ENCODE measurements around the gene NUTM1.

Gene NUTM1

GRCh38 chr15:34301058-34301457 is 42.1 kb upstream of the NUTM1 start:
- no peaks in the 10 kb centered on the region for H3K4me1 ChIP-seq (ENCODE audit: control insufficient read depth, insufficient read depth, low read length)
- no peaks in the 10 kb centered on the region for H3K9me3 ChIP-seq (ENCODE audit: control insufficient read depth, insufficient read depth, low read depth, low read length)
- POLR2A ChIA-PET = no interaction called here
- CTCF ChIA-PET = no interaction called here
- TF ChIP-seq, protein P1, sequence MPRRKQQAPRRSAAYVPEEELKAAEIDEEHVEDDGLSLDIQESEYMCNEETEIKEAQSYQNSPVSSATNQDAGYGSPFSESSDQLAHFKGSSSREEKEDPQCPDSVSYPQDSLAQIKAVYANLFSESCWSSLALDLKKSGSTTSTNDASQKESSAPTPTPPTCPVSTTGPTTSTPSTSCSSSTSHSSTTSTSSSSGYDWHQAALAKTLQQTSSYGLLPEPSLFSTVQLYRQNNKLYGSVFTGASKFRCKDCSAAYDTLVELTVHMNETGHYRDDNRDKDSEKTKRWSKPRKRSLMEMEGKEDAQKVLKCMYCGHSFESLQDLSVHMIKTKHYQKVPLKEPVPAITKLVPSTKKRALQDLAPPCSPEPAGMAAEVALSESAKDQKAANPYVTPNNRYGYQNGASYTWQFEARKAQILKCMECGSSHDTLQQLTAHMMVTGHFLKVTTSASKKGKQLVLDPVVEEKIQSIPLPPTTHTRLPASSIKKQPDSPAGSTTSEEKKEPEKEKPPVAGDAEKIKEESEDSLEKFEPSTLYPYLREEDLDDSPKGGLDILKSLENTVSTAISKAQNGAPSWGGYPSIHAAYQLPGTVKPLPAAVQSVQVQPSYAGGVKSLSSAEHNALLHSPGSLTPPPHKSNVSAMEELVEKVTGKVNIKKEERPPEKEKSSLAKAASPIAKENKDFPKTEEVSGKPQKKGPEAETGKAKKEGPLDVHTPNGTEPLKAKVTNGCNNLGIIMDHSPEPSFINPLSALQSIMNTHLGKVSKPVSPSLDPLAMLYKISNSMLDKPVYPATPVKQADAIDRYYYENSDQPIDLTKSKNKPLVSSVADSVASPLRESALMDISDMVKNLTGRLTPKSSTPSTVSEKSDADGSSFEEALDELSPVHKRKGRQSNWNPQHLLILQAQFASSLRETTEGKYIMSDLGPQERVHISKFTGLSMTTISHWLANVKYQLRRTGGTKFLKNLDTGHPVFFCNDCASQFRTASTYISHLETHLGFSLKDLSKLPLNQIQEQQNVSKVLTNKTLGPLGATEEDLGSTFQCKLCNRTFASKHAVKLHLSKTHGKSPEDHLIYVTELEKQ (tag by site-specific recombination; IDR thresholded peaks at IDR 0.05; ENCODE audit: borderline replicate concordance) = no peak
- no peak for TF ChIP-seq GLI2 (tag by site-specific recombination; IDR thresholded peaks at IDR 0.05; ENCODE audit: borderline replicate concordance, low read depth)
- no peak for TF ChIP-seq OSR2 (tag by site-specific recombination; IDR thresholded peaks at IDR 0.05)
- TF ChIP-seq, protein P2, sequence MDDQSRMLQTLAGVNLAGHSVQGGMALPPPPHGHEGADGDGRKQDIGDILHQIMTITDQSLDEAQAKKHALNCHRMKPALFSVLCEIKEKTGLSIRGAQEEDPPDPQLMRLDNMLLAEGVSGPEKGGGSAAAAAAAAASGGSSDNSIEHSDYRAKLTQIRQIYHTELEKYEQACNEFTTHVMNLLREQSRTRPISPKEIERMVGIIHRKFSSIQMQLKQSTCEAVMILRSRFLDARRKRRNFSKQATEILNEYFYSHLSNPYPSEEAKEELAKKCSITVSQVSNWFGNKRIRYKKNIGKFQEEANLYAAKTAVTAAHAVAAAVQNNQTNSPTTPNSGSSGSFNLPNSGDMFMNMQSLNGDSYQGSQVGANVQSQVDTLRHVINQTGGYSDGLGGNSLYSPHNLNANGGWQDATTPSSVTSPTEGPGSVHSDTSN (CRISPR knock-in tag; IDR thresholded peaks at IDR 0.05) = no peak
- no peak for TF ChIP-seq ZNF248 (tag by site-specific recombination; IDR thresholded peaks at IDR 0.05)
- TF ChIP-seq ZNF530 (tag by site-specific recombination; IDR thresholded peaks at IDR 0.05; ENCODE audit: low read depth) = no peak
- no peak for TF ChIP-seq ZNF549 (tag by site-specific recombination; IDR thresholded peaks at IDR 0.05)
- TF ChIP-seq SP3 (tag by site-specific recombination; IDR thresholded peaks at IDR 0.05) = no peak
- TF ChIP-seq ZNF529 (tag by site-specific recombination; IDR thresholded peaks at IDR 0.05; ENCODE audit: insufficient replicate concordance) = no peak
- TF ChIP-seq, protein P3, sequence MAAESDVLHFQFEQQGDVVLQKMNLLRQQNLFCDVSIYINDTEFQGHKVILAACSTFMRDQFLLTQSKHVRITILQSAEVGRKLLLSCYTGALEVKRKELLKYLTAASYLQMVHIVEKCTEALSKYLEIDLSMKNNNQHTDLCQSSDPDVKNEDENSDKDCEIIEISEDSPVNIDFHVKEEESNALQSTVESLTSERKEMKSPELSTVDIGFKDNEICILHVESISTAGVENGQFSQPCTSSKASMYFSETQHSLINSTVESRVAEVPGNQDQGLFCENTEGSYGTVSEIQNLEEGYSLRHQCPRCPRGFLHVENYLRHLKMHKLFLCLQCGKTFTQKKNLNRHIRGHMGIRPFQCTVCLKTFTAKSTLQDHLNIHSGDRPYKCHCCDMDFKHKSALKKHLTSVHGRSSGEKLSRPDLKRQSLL (tag by site-specific recombination; IDR thresholded peaks at IDR 0.05) = no peak
- TF ChIP-seq, protein P4, sequence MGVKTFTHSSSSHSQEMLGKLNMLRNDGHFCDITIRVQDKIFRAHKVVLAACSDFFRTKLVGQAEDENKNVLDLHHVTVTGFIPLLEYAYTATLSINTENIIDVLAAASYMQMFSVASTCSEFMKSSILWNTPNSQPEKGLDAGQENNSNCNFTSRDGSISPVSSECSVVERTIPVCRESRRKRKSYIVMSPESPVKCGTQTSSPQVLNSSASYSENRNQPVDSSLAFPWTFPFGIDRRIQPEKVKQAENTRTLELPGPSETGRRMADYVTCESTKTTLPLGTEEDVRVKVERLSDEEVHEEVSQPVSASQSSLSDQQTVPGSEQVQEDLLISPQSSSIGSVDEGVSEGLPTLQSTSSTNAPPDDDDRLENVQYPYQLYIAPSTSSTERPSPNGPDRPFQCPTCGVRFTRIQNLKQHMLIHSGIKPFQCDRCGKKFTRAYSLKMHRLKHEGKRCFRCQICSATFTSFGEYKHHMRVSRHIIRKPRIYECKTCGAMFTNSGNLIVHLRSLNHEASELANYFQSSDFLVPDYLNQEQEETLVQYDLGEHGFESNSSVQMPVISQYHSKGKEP (tag by site-specific recombination; IDR thresholded peaks at IDR 0.05) = no peak
- TF ChIP-seq ZNF830 (tag by site-specific recombination; IDR thresholded peaks at IDR 0.05; ENCODE audit: low read depth) = no peak
- no peak for TF ChIP-seq SETDB1 (IDR thresholded peaks at IDR 0.05; ENCODE audit: insufficient read length, low read length)
- no peak for TF ChIP-seq ZNF660 (tag by site-specific recombination; IDR thresholded peaks at IDR 0.05)
- no peak for TF ChIP-seq ZNF654 (tag by site-specific recombination; IDR thresholded peaks at IDR 0.05; ENCODE audit: low read depth)
- TF ChIP-seq ZNF580 (tag by site-specific recombination; IDR thresholded peaks at IDR 0.05) = no peak
- no peak overlapping the region for H3K4me3 ChIP-seq (ENCODE audit: low read depth, low read length)
- no peak overlapping the region for H3K27ac ChIP-seq (ENCODE audit: extremely low read depth, low read depth, low read length)
- no peaks in the 10 kb centered on the region for H3K36me3 ChIP-seq (ENCODE audit: control insufficient read depth in 2 of 2, insufficient read depth in 1 of 2, low read length in 2 of 2)

DNA sequence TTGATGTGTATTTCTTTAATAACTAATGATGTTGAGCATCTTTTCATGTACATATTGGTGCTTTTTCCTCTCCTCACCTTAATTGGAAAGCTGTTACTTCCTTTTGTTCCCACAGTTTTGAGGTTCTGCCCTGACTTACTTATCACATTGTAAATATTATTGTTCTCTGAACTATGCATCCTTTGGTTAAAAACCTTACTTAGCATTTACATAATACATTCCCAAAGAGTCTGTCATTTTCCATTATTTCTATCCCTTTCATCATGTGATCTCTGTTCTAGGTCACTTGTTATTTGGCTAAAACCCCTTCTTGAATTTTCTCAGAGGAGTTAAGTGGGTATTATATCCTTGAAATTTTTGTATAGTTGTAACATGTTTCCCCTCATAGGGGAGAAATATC is 38.5 kb upstream of the NUTM1 start:
- H3K9me3 ChIP-seq (ENCODE audit: control insufficient read depth, insufficient read depth, low read depth, low read length) = no peaks in the 10 kb centered on the region
- H3K36me3 ChIP-seq (ENCODE audit: control insufficient read depth in 2 of 2, insufficient read depth in 1 of 2, low read length in 2 of 2) = no peaks in the 10 kb centered on the region; a peak in 1 of 3 replicates
- POLR2A ChIA-PET = no interaction called here
- H3K4me3 ChIP-seq (ENCODE audit: low read depth, low read length) = no peak overlapping the region
- H3K4me1 ChIP-seq (ENCODE audit: control insufficient read depth, insufficient read depth, low read length) = no peaks in the 10 kb centered on the region
- CTCF ChIA-PET = no interaction called here
- no peak overlapping the region for H3K27ac ChIP-seq (ENCODE audit: extremely low read depth, low read depth, low read length)
- TF ChIP-seq ZNF76 (tag by site-specific recombination; IDR thresholded peaks at IDR 0.05; ENCODE audit: borderline replicate concordance, low read depth) (no peak), ZNF394 (tag by site-specific recombination; IDR thresholded peaks at IDR 0.05; ENCODE audit: borderline replicate concordance) (no peak), SP7 (tag by site-specific recombination; IDR thresholded peaks at IDR 0.05) (no peak), ZNF274 (IDR thresholded peaks at IDR 0.05; ENCODE audit: low read length) (no peak), ZNF274 (tag by site-specific recombination; IDR thresholded peaks at IDR 0.05; ENCODE audit: borderline replicate concordance) (no peak), ZNF121 (tag by site-specific recombination; IDR thresholded peaks at IDR 0.05) (no peak), ZNF175 (tag by site-specific recombination; IDR thresholded peaks at IDR 0.05) (no peak), ZNF426 (tag by site-specific recombination; IDR thresholded peaks at IDR 0.05) (no peak)
- TF ChIP-seq, protein P5, sequence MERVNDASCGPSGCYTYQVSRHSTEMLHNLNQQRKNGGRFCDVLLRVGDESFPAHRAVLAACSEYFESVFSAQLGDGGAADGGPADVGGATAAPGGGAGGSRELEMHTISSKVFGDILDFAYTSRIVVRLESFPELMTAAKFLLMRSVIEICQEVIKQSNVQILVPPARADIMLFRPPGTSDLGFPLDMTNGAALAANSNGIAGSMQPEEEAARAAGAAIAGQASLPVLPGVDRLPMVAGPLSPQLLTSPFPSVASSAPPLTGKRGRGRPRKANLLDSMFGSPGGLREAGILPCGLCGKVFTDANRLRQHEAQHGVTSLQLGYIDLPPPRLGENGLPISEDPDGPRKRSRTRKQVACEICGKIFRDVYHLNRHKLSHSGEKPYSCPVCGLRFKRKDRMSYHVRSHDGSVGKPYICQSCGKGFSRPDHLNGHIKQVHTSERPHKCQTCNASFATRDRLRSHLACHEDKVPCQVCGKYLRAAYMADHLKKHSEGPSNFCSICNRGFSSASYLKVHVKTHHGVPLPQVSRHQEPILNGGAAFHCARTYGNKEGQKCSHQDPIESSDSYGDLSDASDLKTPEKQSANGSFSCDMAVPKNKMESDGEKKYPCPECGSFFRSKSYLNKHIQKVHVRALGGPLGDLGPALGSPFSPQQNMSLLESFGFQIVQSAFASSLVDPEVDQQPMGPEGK (tag by site-specific recombination; IDR thresholded peaks at IDR 0.05) = no peak
